ENCODE measurements around the gene OTUD7B.

Gene OTUD7B

GRCh38 chr1:149915429-149916192 is 94.9 kb downstream of the OTUD7B start:
- no peak for DNase-seq

- DNase-seq = no peak
Measured at GRCh38 chr1:149914545-149914944, 96.0 kb downstream of the OTUD7B start.

GRCh38 chr1:149906570-149907075 is 103.9 kb downstream of the OTUD7B start:
- DNase-seq = no peak

GRCh38 chr1:149903836-149904491 is 106.6 kb downstream of the OTUD7B start:
- no peak for DNase-seq

- DNase-seq = peak; percentile 92
Measured at GRCh38 chr1:149899460-149900284, 110.9 kb downstream of the OTUD7B start, which contains the start of gene BOLA1. Gene BOLA1 (plus strand): TSS chr1:149899568. CDS start chr1:149900060, 492 bp downstream.

- DNase-seq = no peak
Measured at GRCh38 chr1:149896575-149896974, 114.0 kb downstream of the OTUD7B start.

GRCh38 chr1:149888999-149889289 is 121.6 kb downstream of the OTUD7B start:
- no peak for DNase-seq

GRCh38 chr1:149888247-149888998 is 122.1 kb downstream of the OTUD7B start:
- peak; percentile 87 for DNase-seq
